Erythroblast (primary cell): ENCODE results near the gene MOG.

Experiments used
- GATA1 ChIP-seq: IDR thresholded peaks from 2 replicates; pipeline ENCODE4 v1.6.1; 2011; ENCODE audit warnings: low read depth, mild to moderate bottlenecking, control low read depth, low read length, moderate library complexity
- POLR2A ChIP-seq: IDR thresholded peaks from 2 replicates; pipeline ENCODE4 v1.6.1; 2011; ENCODE audit warnings: mild to moderate bottlenecking, low read length

DNA sequence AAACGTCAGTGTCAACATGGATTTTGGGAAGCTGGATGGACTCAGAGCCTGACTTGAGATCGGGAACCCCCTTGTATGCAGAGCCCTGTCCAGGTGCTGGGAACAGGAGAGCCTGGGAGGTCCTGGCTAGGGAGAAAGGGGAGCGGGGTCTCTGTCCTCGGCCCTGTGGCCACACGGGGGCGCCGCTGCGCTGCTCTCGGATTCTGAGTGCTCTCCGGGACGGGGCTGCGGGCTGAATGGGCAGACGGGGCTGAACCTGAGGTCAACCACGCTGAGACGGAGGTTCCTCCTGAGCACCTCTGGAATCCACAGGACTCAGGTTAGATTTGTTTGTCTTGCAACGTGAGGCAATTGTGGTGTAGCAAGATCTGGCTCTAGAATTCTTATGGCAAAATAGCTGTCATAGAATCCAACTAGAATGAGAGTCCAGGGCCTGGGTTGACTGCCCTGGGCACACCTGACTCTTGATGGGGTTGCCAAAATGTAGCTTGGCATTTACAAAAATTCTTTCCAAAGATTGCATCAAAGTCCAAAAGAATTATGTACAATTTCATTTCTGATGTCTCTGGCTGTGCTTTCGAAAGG, 45.7 kb downstream of the MOG start:
- no peak for TF ChIP-seq POLR2A
- no peak for TF ChIP-seq GATA1
